ENCODE results near the gene CD320. TPM values are rescaled to one million over a fixed set of nuclear protein-coding genes. Genes with fewer than 3 reads are reported as not detected.

Gene CD320
- total RNA-seq, 3 donors from 2014 or later (not counting 1 experiment from before 2014, with no cell fraction given): 17.0 to 47.1 (median 38.7) TPM

GRCh38 chr19:8261881-8262280 is 46.3 kb downstream of the CD320 start:
- Histone ChIP-seq H3K36me3 (ENCODE audit: control insufficient read depth, insufficient read depth, low read length) (peaks cover 16% of the 10 kb centered on the region), H3K4me3 (ENCODE audit: low read length) (no peak overlapping the region), H3K27me3 (ENCODE audit: control insufficient read depth, insufficient read depth, low read length) (no peaks in the 10 kb centered on the region), H3K27ac (ENCODE audit: low read length) (no peak overlapping the region), H3K9me3 (ENCODE audit: control insufficient read depth, insufficient read depth, low read length) (no peaks in the 10 kb centered on the region), H3K4me1 (ENCODE audit: control insufficient read depth, insufficient read depth, low read length) (peaks cover 4% of the 10 kb centered on the region)
- Mint-ChIP-seq H3K36me3 (no peaks in the 10 kb centered on the region), H3K27ac (no peak overlapping the region), H3K27me3 (ENCODE audit: low read depth in 2 of 2) (no peaks in the 10 kb centered on the region), H3K4me3 (no peak overlapping the region), H3K9me3 (no peaks in the 10 kb centered on the region), H3K4me1 (peaks cover 0 to 20% of the 10 kb centered on the region in 2 donors)
- DNase-seq: no peak
- ATAC-seq: no peak
- TF ChIP-seq CTCF (IDR thresholded peaks at IDR 0.05): no peak
- WGBS (ENCODE audit: insufficient coverage): 84% methylated on average over 14 of the region's 14 CpGs
- intact Hi-C loops (cut with micrococcal nuclease): no loop called here

- Mint-ChIP-seq H3K9me3 (no peaks in the 10 kb centered on the region), H3K4me1 (peaks cover 0 to 20% of the 10 kb centered on the region in 2 donors), H3K27ac (no peak overlapping the region), H3K4me3 (no peak overlapping the region), H3K27me3 (ENCODE audit: low read depth in 2 of 2) (no peaks in the 10 kb centered on the region), H3K36me3 (no peaks in the 10 kb centered on the region)
- intact Hi-C loops (cut with micrococcal nuclease): no loop called here
- H3K9me3 ChIP-seq (ENCODE audit: control insufficient read depth, insufficient read depth, low read length): no peaks in the 10 kb centered on the region
- DNase-seq: no peak
- peaks cover 21% of the 10 kb centered on the region for H3K36me3 ChIP-seq (ENCODE audit: control insufficient read depth, insufficient read depth, low read length)
- no peak overlapping the region for H3K4me3 ChIP-seq (ENCODE audit: low read length)
- no peak overlapping the region for H3K27ac ChIP-seq (ENCODE audit: low read length)
- no peak for TF ChIP-seq CTCF (IDR thresholded peaks at IDR 0.05)
- peaks cover 4% of the 10 kb centered on the region for H3K4me1 ChIP-seq (ENCODE audit: control insufficient read depth, insufficient read depth, low read length)
- no peak for ATAC-seq
- no peaks in the 10 kb centered on the region for H3K27me3 ChIP-seq (ENCODE audit: control insufficient read depth, insufficient read depth, low read length)
- 95% methylated on average over 9 of the region's 9 CpGs for WGBS (ENCODE audit: insufficient coverage)
Measured at GRCh38 chr19:8261347-8261746, 46.8 kb downstream of the CD320 start.

GRCh38 chr19:8259922-8260247 is 48.3 kb downstream of the CD320 start:
- no peak for TF ChIP-seq CTCF (IDR thresholded peaks at IDR 0.05)
- DNase-seq (no peak), ATAC-seq (no peak)
- Mint-ChIP-seq H3K27ac (no peak overlapping the region), H3K4me3 (no peak overlapping the region), H3K9me3 (no peaks in the 10 kb centered on the region), H3K4me1 (peaks cover 0 to 20% of the 10 kb centered on the region in 2 donors), H3K27me3 (ENCODE audit: low read depth in 2 of 2) (no peaks in the 10 kb centered on the region), H3K36me3 (no peaks in the 10 kb centered on the region)
- intact Hi-C loops (cut with micrococcal nuclease): no loop called here
- Histone ChIP-seq H3K27ac (ENCODE audit: low read length) (no peak overlapping the region), H3K4me3 (ENCODE audit: low read length) (no peak overlapping the region), H3K9me3 (ENCODE audit: control insufficient read depth, insufficient read depth, low read length) (no peaks in the 10 kb centered on the region), H3K4me1 (ENCODE audit: control insufficient read depth, insufficient read depth, low read length) (peaks cover 4% of the 10 kb centered on the region), H3K36me3 (ENCODE audit: control insufficient read depth, insufficient read depth, low read length) (peaks cover 32% of the 10 kb centered on the region), H3K27me3 (ENCODE audit: control insufficient read depth, insufficient read depth, low read length) (no peaks in the 10 kb centered on the region)
- 97% methylated on average over 3 of the region's 3 CpGs for WGBS (ENCODE audit: insufficient coverage)

DNA sequence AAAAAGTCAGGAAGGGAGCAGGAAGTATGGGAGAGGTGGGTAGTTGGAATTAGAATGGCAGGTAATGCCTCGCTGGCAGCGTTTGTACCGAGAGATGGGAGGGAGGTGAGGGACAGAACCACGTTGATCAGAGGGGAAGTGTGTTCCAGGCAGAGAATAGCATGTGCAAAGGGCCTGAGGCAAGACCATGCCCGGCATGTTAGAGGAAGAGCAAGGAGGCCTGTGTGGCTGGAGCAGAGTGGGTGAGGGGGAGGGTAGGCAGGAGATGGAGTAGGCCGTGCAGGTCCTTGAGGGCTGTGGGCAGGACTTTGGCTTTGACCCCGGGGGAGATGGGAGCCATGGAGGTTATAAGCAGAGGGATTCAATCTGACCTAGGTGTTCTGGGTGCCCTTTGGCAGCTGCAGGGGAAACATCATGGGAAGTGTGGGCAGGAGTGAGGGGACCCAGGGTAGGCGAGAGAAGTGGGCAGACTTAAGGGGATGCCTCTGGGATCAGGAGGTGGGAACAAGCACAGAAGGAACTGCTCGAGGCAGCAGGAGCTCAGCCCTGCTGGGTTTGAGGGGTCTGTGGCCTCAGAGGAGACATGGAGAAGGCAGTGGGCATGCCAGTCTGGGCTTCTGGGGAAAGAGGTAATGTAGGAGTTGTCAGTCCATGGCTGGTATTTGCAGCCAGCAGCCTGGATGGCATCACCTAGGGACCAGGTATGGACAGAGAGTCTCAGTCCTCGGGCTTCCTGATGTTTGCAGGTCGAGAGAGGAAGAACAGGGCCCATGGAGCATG is 48.8 kb downstream of the CD320 start:
- Histone ChIP-seq H3K4me3 (ENCODE audit: low read length) (no peak overlapping the region), H3K27me3 (ENCODE audit: control insufficient read depth, insufficient read depth, low read length) (no peaks in the 10 kb centered on the region), H3K4me1 (ENCODE audit: control insufficient read depth, insufficient read depth, low read length) (peaks cover 4% of the 10 kb centered on the region), H3K36me3 (ENCODE audit: control insufficient read depth, insufficient read depth, low read length) (peaks cover 32% of the 10 kb centered on the region), H3K27ac (ENCODE audit: low read length) (no peak overlapping the region), H3K9me3 (ENCODE audit: control insufficient read depth, insufficient read depth, low read length) (no peaks in the 10 kb centered on the region)
- intact Hi-C loops (cut with micrococcal nuclease): no loop called here
- Mint-ChIP-seq H3K9me3 (no peaks in the 10 kb centered on the region), H3K27ac (peak overlapping the region in 1 of 2 donors; percentile 29), H3K36me3 (no peaks in the 10 kb centered on the region), H3K4me3 (no peak overlapping the region), H3K27me3 (ENCODE audit: low read depth in 2 of 2) (no peaks in the 10 kb centered on the region), H3K4me1 (peaks cover 0 to 20% of the 10 kb centered on the region in 2 donors)
- 95% methylated on average over 11 of the region's 11 CpGs for WGBS (ENCODE audit: insufficient coverage)
- no peak for TF ChIP-seq CTCF (IDR thresholded peaks at IDR 0.05)
- no peak for DNase-seq
- ATAC-seq: no peak
